Stimulated activated naive CD4-positive, alpha-beta T cell treated with Interleukin-2 at 50 U/mL for 16 hours (primary cell): ENCODE results near the gene POLR2H.
A peak's percentile ranks its signal among the peaks of the same experiment; 100 is the strongest.

Experiments
- DNase-seq: peaks from one replicate; lab custom pipeline; 2025; lab: John Stamatoyannopoulos, UW

The POLR2H gene

GRCh38 chr3:184361532-184361931, at the start of gene POLR2H, which contains the start of gene CLCN2:
Gene POLR2H, plus strand, starts transcription at chr3:184361710. Its CDS starts 1,783 bp downstream, at chr3:184363493.
Gene CLCN2, minus strand, starts transcription at chr3:184361605. Its CDS starts 126 bp downstream, at chr3:184361479.
- DNase-seq, result peak; percentile 26

- DNase-seq, result peak; percentile 93
Observed at GRCh38 chr3:184314363-184314699, 47.2 kb upstream of the POLR2H start, which contains the start of gene EIF4G1. Gene EIF4G1, plus strand, starts transcription at chr3:184314606. Its CDS starts 1,191 bp downstream, at chr3:184315797.

GRCh38 chr3:184314700-184315542, 46.6 kb upstream of the POLR2H start:
- DNase-seq, result peak; percentile 64

- DNase-seq, result no peak
Observed at GRCh38 chr3:184315543-184315867, 46.0 kb upstream of the POLR2H start.

- no peak for DNase-seq
Observed at GRCh38 chr3:184315871-184316661, 45.4 kb upstream of the POLR2H start.

- no peak for DNase-seq
Observed at GRCh38 chr3:184316792-184317191, 44.7 kb upstream of the POLR2H start.

GRCh38 chr3:184317201-184317600, 44.3 kb upstream of the POLR2H start:
- no peak for DNase-seq

- DNase-seq, result peak; percentile 43
Observed at GRCh38 chr3:184320104-184320445, 41.4 kb upstream of the POLR2H start.

- no peak for DNase-seq
Observed at GRCh38 chr3:184321666-184322065, 39.8 kb upstream of the POLR2H start.

- DNase-seq, result no peak
Observed at GRCh38 chr3:184322731-184323487, 38.6 kb upstream of the POLR2H start.

GRCh38 chr3:184323696-184324095, 37.8 kb upstream of the POLR2H start:
- no peak for DNase-seq

- DNase-seq, result no peak
Observed at GRCh38 chr3:184325269-184325668, 36.2 kb upstream of the POLR2H start.

- peak; percentile 55 for DNase-seq
Observed at GRCh38 chr3:184325715-184326369, 35.7 kb upstream of the POLR2H start.

GRCh38 chr3:184327171-184327570, 34.3 kb upstream of the POLR2H start:
- DNase-seq, result no peak

- no peak for DNase-seq
Observed at GRCh38 chr3:184328516-184328915, 33.0 kb upstream of the POLR2H start.

GRCh38 chr3:184332370-184333090, 29.0 kb upstream of the POLR2H start:
- DNase-seq, result no peak

- DNase-seq, result no peak
Observed at GRCh38 chr3:184333190-184333589, 28.3 kb upstream of the POLR2H start.

- DNase-seq, result no peak
Observed at GRCh38 chr3:184333700-184334099, 27.8 kb upstream of the POLR2H start.

GRCh38 chr3:184334470-184335158, 26.9 kb upstream of the POLR2H start:
- DNase-seq, result peak; percentile 26

GRCh38 chr3:184335291-184335660, 26.2 kb upstream of the POLR2H start:
- no peak for DNase-seq
